Measurements from ENCODE around the gene FANCI.

The FANCI gene

DNA sequence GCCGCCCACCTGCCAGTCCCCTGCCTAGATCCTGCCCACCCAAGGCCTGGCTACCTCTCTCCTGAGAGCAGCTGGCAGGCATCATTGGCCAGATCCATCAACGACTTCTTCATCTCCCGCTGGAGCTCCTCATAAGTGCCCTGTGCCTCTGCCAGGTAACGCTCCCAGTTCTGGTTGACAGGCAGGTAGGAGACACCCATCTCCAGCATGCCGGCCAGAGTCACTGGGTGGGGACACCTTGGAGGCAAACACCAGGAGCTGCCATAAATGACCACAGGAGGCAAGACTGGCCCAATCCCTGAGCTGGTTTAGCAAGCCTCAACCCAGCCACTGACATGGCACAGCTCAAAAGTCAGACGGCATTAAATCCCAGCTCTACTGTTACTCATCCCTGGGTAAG is 83.3 kb downstream of the FANCI start:
- no peak for TF ChIP-seq YY1 (IDR thresholded peaks at IDR 0.05; ENCODE audit: insufficient read depth, insufficient read length)
- no peak overlapping the region for H3K9ac ChIP-seq (ENCODE audit: insufficient read length, low read depth)
- H3K4me1 ChIP-seq (ENCODE audit: insufficient read depth, insufficient read length) = no peaks in the 10 kb centered on the region
- DNase-seq (ENCODE audit: low read depth, low spot score) = no peak
- H3K27me3 ChIP-seq (ENCODE audit: insufficient read depth, insufficient read length) = no peaks in the 10 kb centered on the region
- no peaks in the 10 kb centered on the region for H3K9me3 ChIP-seq (ENCODE audit: insufficient read depth, low read length)
- no peak overlapping the region for H3K4me3 ChIP-seq (ENCODE audit: insufficient read length, low read depth)
- H3K36me3 ChIP-seq (ENCODE audit: insufficient read depth, insufficient read length, low read length) = peaks cover 100% of the 10 kb centered on the region

DNA sequence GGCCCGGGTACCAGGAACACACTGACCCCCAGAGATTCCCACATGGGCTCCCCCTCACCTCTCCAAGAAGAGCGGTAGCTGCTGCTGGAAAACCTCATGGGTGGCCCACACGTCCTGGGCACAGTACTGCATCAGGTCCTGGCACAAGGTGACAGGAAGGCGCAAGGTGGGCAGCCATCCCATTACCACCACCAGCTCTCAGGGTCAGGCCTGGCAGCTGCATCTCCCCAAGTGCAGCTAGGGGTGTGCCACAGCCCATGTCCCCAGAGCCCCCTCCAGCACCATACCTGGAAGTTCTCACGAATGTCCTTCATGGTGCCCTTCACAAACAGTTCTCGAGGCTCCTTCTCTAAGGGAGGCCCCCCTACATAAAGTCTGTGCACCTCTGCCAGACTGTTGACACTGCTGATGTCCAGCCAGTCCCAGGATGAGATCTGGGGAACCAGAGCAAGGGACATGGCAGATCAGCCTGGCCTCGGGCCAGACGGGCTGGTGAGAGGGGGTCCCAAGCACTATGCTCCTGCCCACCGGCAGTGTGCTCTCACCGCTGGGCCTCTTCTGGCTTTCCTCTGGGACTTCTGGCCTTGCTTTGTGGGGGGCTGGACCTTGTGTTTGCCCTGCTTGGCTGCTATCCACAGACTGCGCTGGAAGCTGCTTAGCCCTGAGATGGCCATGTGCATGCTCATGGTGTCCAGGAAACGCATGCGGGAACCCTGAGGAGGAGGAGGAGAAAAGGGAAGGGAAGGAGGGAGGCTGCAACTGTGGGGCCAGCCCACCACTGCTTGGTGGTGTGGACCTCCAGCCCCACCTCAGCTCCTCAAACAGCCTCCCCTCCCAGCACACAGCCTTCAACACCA is 84.8 kb downstream of the FANCI start:
- Histone ChIP-seq H3K4me1 (ENCODE audit: insufficient read depth, insufficient read length) (peaks cover 2% of the 10 kb centered on the region), H3K9ac (ENCODE audit: insufficient read length, low read depth) (no peak overlapping the region), H3K36me3 (ENCODE audit: insufficient read depth, insufficient read length, low read length) (peaks cover 99% of the 10 kb centered on the region), H3K9me3 (ENCODE audit: insufficient read depth, low read length) (no peaks in the 10 kb centered on the region), H3K4me3 (ENCODE audit: insufficient read length, low read depth) (no peak overlapping the region), H3K27me3 (ENCODE audit: insufficient read depth, insufficient read length) (no peaks in the 10 kb centered on the region)
- no peak for TF ChIP-seq SUZ12 (IDR thresholded peaks at IDR 0.05; ENCODE audit: extremely low read depth, insufficient read depth, insufficient read length)
- no peak for DNase-seq (ENCODE audit: low read depth, low spot score)

DNA sequence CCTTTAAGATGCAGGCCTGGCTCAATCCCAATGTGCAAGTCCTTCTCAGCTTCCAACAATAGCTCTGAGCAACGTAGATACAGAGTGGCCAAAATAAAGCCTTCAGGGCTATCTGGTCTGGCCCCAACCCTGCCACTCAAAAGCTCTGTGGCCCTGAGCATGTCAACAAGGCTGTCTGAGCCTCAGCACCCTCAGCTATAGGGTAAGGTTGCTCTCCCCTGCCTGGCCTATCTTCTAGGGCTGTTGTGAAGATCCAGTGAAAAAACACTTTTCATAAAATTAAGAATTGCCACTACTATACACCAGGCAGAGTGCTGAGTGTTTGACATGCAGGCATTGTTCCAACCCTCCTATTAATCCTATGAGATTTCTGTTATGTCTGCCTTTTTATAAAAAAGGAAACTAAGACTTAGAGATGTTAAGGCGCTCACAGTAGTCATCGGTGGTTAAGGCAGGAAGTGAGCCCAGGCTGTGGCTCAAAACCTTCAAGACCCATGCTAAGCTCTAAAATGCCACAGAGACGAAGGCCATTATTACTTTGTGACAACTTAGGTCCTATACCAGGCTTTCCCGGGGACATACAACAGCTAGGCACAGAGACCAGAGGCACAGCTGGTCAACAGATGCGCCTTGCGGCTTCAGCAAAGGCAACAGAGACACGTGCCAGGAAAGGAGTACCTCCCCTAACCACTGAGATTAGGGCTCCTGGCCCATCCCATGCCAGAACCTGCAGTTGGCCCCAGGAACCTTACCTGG is 85.7 kb downstream of the FANCI start:
- H3K9ac ChIP-seq (ENCODE audit: insufficient read length, low read depth) = no peak overlapping the region

GRCh38 chr15:89330119-89330518 is 86.3 kb downstream of the FANCI start:
- DNase-seq (ENCODE audit: low read depth, low spot score) = no peak
- Histone ChIP-seq H3K9me3 (ENCODE audit: insufficient read depth, low read length) (no peaks in the 10 kb centered on the region), H3K36me3 (ENCODE audit: insufficient read depth, insufficient read length, low read length) (peaks cover 86% of the 10 kb centered on the region), H3K27me3 (ENCODE audit: insufficient read depth, insufficient read length) (no peaks in the 10 kb centered on the region), H3K9ac (ENCODE audit: insufficient read length, low read depth) (no peak overlapping the region), H3K4me1 (ENCODE audit: insufficient read depth, insufficient read length) (peaks cover 2% of the 10 kb centered on the region), H3K4me3 (ENCODE audit: insufficient read length, low read depth) (no peak overlapping the region)
- TF ChIP-seq ZNF274 (IDR thresholded peaks at IDR 0.05; ENCODE audit: low read depth, low read length) = no peak
- no peak for TF ChIP-seq YY1 (IDR thresholded peaks at IDR 0.05; ENCODE audit: insufficient read depth, insufficient read length)
- no peak for TF ChIP-seq SUZ12 (IDR thresholded peaks at IDR 0.05; ENCODE audit: extremely low read depth, insufficient read depth, insufficient read length)

More for the DNA sequence above, 85.7 kb downstream of the FANCI start:
- no peaks in the 10 kb centered on the region for H3K9me3 ChIP-seq (ENCODE audit: insufficient read depth, low read length)
- TF ChIP-seq YY1 (IDR thresholded peaks at IDR 0.05; ENCODE audit: insufficient read depth, insufficient read length) = no peak
- TF ChIP-seq ZNF274 (IDR thresholded peaks at IDR 0.05; ENCODE audit: low read depth, low read length) = no peak
- no peak for TF ChIP-seq SUZ12 (IDR thresholded peaks at IDR 0.05; ENCODE audit: extremely low read depth, insufficient read depth, insufficient read length)
- no peaks in the 10 kb centered on the region for H3K27me3 ChIP-seq (ENCODE audit: insufficient read depth, insufficient read length)
- no peak for DNase-seq (ENCODE audit: low read depth, low spot score)
- H3K4me1 ChIP-seq (ENCODE audit: insufficient read depth, insufficient read length) = peaks cover 2% of the 10 kb centered on the region
- no peak overlapping the region for H3K4me3 ChIP-seq (ENCODE audit: insufficient read length, low read depth)
- H3K36me3 ChIP-seq (ENCODE audit: insufficient read depth, insufficient read length, low read length) = peaks cover 92% of the 10 kb centered on the region

- Histone ChIP-seq H3K27me3 (ENCODE audit: insufficient read depth, insufficient read length) (peaks cover 8% of the 10 kb centered on the region), H3K4me3 (ENCODE audit: insufficient read length, low read depth) (no peak overlapping the region), H3K4me1 (ENCODE audit: insufficient read depth, insufficient read length) (peaks cover 2% of the 10 kb centered on the region), H3K36me3 (ENCODE audit: insufficient read depth, insufficient read length, low read length) (peaks cover 77% of the 10 kb centered on the region), H3K9ac (ENCODE audit: insufficient read length, low read depth) (no peak overlapping the region), H3K9me3 (ENCODE audit: insufficient read depth, low read length) (no peaks in the 10 kb centered on the region)
- no peak for DNase-seq (ENCODE audit: low read depth, low spot score)
- TF ChIP-seq YY1 (IDR thresholded peaks at IDR 0.05; ENCODE audit: insufficient read depth, insufficient read length) (no peak), SUZ12 (IDR thresholded peaks at IDR 0.05; ENCODE audit: extremely low read depth, insufficient read depth, insufficient read length) (no peak)
These were observed 87.3 kb downstream of the FANCI start for GRCh38 chr15:89330881-89331595.

DNA sequence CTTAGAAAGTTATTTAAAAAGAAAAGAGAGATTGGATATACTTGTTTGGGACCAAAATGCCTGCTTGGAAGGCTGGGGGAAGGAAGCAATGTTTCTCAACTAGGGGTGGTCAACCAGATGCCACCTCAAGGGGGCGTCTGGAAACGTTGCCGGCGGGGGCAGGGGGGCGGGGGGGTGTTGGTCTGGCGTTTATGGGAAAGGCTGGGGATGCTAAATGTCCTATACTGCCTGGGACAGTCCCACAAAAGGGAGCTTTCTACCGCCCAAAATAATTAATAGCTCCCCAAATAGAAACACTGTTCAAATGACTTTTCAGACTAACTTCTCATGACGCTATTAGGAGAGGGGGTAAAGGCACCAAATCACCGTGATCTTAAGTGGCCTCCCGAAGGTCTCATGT is 88.7 kb downstream of the FANCI start:
- no peak overlapping the region for H3K4me3 ChIP-seq (ENCODE audit: insufficient read length, low read depth)
- no peak for DNase-seq (ENCODE audit: low read depth, low spot score)
- H3K9ac ChIP-seq (ENCODE audit: insufficient read length, low read depth) = no peak overlapping the region
- peaks cover 2% of the 10 kb centered on the region for H3K4me1 ChIP-seq (ENCODE audit: insufficient read depth, insufficient read length)
- H3K36me3 ChIP-seq (ENCODE audit: insufficient read depth, insufficient read length, low read length) = peaks cover 63% of the 10 kb centered on the region
- no peaks in the 10 kb centered on the region for H3K9me3 ChIP-seq (ENCODE audit: insufficient read depth, low read length)
- peaks cover 12% of the 10 kb centered on the region for H3K27me3 ChIP-seq (ENCODE audit: insufficient read depth, insufficient read length)
- TF ChIP-seq SUZ12 (IDR thresholded peaks at IDR 0.05; ENCODE audit: extremely low read depth, insufficient read depth, insufficient read length) (no peak), ZNF274 (IDR thresholded peaks at IDR 0.05; ENCODE audit: low read depth, low read length) (no peak), YY1 (IDR thresholded peaks at IDR 0.05; ENCODE audit: insufficient read depth, insufficient read length) (no peak)
